IMR-90 (cell line): Measurements from ENCODE around the gene OR7A10. TPM values are rescaled to one million over a fixed set of nuclear protein-coding genes. Genes with fewer than 3 reads are reported as not detected.

Experiments
- ATAC-seq: fragments of 200-7000 bp; cut with Tn5 transposase; 2 replicates; pipeline ENCODE4 v1.9.1; 2020; ENCODE audit warnings: low read depth, mild to moderate bottlenecking, moderate library complexity
- BruUV-seq: library from RNA; stranded (reverse); fragments of 400-500 nt; replicated peaks from 2 replicates; lab custom pipeline; 2021; lab: Mats Ljungman, UMichigan
- CTCF ChIA-PET: fragments of 300-600 bp; formaldehyde crosslinking; extraction: SDS; loops from one replicate; lab custom pipeline; 2021; ENCODE audit warnings: antibody characterized with exemption; lab: Yijun Ruan, JAX
- POLR2A ChIA-PET: fragments of 300-600 bp; sonication (Branson Sonifier 250); formaldehyde crosslinking; loops from one replicate; lab custom pipeline; 2022; ENCODE audit warnings: antibody characterized with exemption; ENCODE audit not compliant: unreplicated experiment; lab: Charles Lee
- DNase-seq: peaks from one replicate; pipeline ENCODE4 v3.0.0; 2013
- H2AFZ ChIP-seq: replicated peaks from 2 replicates; pipeline ENCODE3; 2013; ENCODE audit warnings: low read length, mild to moderate bottlenecking; ENCODE audit not compliant: poor library complexity
- H2AK5ac ChIP-seq: 2 replicates; pipeline ENCODE4 v1.6.1; 2013; ENCODE audit warnings: low read depth, low read length, inconsistent platforms
- H2AK9ac ChIP-seq: replicated peaks from 2 replicates; pipeline ENCODE3; 2013; ENCODE audit warnings: mild to moderate bottlenecking, low read depth, low read length, moderate library complexity; ENCODE audit not compliant: poor library complexity
- H2BK120ac ChIP-seq: 2 replicates; pipeline ENCODE4 v1.6.1; 2013; ENCODE audit warnings: low read depth, low read length, inconsistent platforms
- H2BK15ac ChIP-seq: 3 replicates; pipeline ENCODE4 v1.6.1; 2013; ENCODE audit warnings: low read depth, low read length, inconsistent platforms
- H2BK20ac ChIP-seq: 2 replicates; pipeline ENCODE4 v1.6.1; 2013; ENCODE audit warnings: low read depth, mild to moderate bottlenecking, inconsistent platforms, low read length, moderate library complexity
- H2BK5ac ChIP-seq: 2 replicates; pipeline ENCODE4 v1.6.1; 2013; ENCODE audit warnings: mild to moderate bottlenecking, low read depth, low read length, inconsistent platforms; ENCODE audit not compliant: poor library complexity, severe bottlenecking
- H3K14ac ChIP-seq: replicated peaks from 2 replicates; pipeline ENCODE4 v1.6.1; 2013; ENCODE audit warnings: low read depth, low read length, inconsistent platforms
- H3K18ac ChIP-seq: 2 replicates; pipeline ENCODE4 v1.6.1; 2013; ENCODE audit warnings: low read depth, low read length, control low read depth
- H3K23ac ChIP-seq: 2 replicates; pipeline ENCODE4 v1.6.1; 2013; ENCODE audit warnings: low read depth, low read length, inconsistent platforms
- H3K27ac ChIP-seq: 2 replicates; pipeline ENCODE4 v1.5.1; 2013; ENCODE audit warnings: mild to moderate bottlenecking, control low read depth, low read length; ENCODE audit not compliant: insufficient read depth
- H3K27me3 ChIP-seq: 2 replicates; pipeline ENCODE4 v1.6.1; 2013; ENCODE audit warnings: low read length; ENCODE audit not compliant: control insufficient read depth, insufficient read depth
- H3K36me3 ChIP-seq: 2 replicates; pipeline ENCODE4 v1.6.1; 2013; ENCODE audit warnings: low read length, mixed read lengths; ENCODE audit not compliant: control insufficient read depth, insufficient read depth
- H3K4ac ChIP-seq: 2 replicates; pipeline ENCODE4 v1.6.1; 2013; ENCODE audit warnings: low read depth, low read length, inconsistent platforms
- H3K4me1 ChIP-seq: 2 replicates; pipeline ENCODE4 v1.6.1; 2013; ENCODE audit warnings: low read length, mixed read lengths; ENCODE audit not compliant: control insufficient read depth, insufficient read depth
- H3K4me2 ChIP-seq: 2 replicates; pipeline ENCODE4 v1.6.1; 2013; ENCODE audit warnings: low read depth, mild to moderate bottlenecking, control low read depth, low read length, moderate library complexity
- H3K4me3 ChIP-seq: 2 replicates; pipeline ENCODE4 v1.5.1; 2013; ENCODE audit warnings: low read depth, mild to moderate bottlenecking, control low read depth, low read length, moderate library complexity; ENCODE audit not compliant: insufficient read depth
- H3K56ac ChIP-seq: 2 replicates; pipeline ENCODE4 v1.6.1; 2013; ENCODE audit warnings: low read length, inconsistent platforms; ENCODE audit not compliant: insufficient read depth; ENCODE audit errors: extremely low read depth
- H3K79me1 ChIP-seq, 2 experiments: 2 replicates each; pipeline ENCODE4 v1.6.1; 2013; ENCODE audit warnings: low read length in 2 of 2, inconsistent platforms in 1 of 2, low read depth in 1 of 2
- H3K9ac ChIP-seq: 2 replicates; pipeline ENCODE4 v1.6.1; 2013; ENCODE audit warnings: low read depth, low read length, control low read depth
- H3K9me1 ChIP-seq: 2 replicates; pipeline ENCODE4 v1.6.1; 2013; ENCODE audit warnings: low read length, inconsistent platforms; ENCODE audit not compliant: insufficient read depth
- H3K9me3 ChIP-seq: 2 replicates; pipeline ENCODE4 v1.6.1; 2013; ENCODE audit warnings: low read length; ENCODE audit not compliant: control insufficient read depth, insufficient read depth
- H4K20me1 ChIP-seq: 2 replicates; pipeline ENCODE4 v1.6.1; 2013; ENCODE audit warnings: low read length, inconsistent platforms; ENCODE audit not compliant: insufficient read depth
- H4K5ac ChIP-seq: 2 replicates; pipeline ENCODE4 v1.6.1; 2013; ENCODE audit warnings: mild to moderate bottlenecking, low read depth, low read length, control low read depth
- H4K8ac ChIP-seq, 2 experiments: 2 replicates each; pipeline ENCODE4 v1.6.1; 2013; ENCODE audit warnings: low read depth in 2 of 2, low read length in 2 of 2, control low read depth in 1 of 2, inconsistent platforms in 1 of 2
- H4K91ac ChIP-seq: 2 replicates; pipeline ENCODE4 v1.6.1; 2013; ENCODE audit warnings: low read depth, low read length, inconsistent platforms; ENCODE audit not compliant: insufficient read depth
- MAFK ChIP-seq: IDR thresholded peaks from 2 replicates; pipeline ENCODE4 v1.6.1; 2012; ENCODE audit warnings: low read depth, low read length, improper control_type of control experiment
- WGBS, 2 experiments: methylation state at CpG; one replicate each; pipeline versions ENCODE4 v1.1.5 to v1.1.7; 2013; ENCODE audit warnings: missing lambda C conversion rate in 2 of 2; ENCODE audit not compliant: insufficient read length in 1 of 2; ENCODE audit errors: extremely low coverage in 2 of 2; 5-methylcytosine and 5-hydroxymethylcytosine counted together
- dilution Hi-C: fragments of 300-500 bp; cut with HindIII; formaldehyde crosslinking; loops from one replicate; pipeline ENCODE4 v1.14.3; 2018; ENCODE audit warnings: low sequenced_read_pairs; ENCODE audit not compliant: unreplicated experiment
- in situ Hi-C: fragments of 300-500 bp; cut with MboI; formaldehyde crosslinking; loops from 3 replicates; pipeline ENCODE4 v1.14.3; 2019; ENCODE audit warnings: low sequenced_read_pairs, inconsistent platforms, mixed read lengths
- intact Hi-C: fragments of 100-400 bp; cut with micrococcal nuclease; formaldehyde crosslinking; loops from 2 replicates; pipeline ENCODE4 v1.10.0; 2022
- polyA plus RNA-seq, 3 experiments: library from polyadenylated mRNA; depleted of rRNA; stranded (reverse); fragments of >200 nt; gene quantifications; 2 replicates each; pipeline ENCODE4 v1.2.3, GENCODE V29; 2012; ENCODE audit warnings: low replicate concordance in 1 of 3
- total RNA-seq: library from RNA; depleted of rRNA; stranded (reverse); fragments of >200 nt; gene quantifications from 2 replicates; pipeline ENCODE4 v1.2.3, GENCODE V29; 2012
- TF ChIP-seq, protein P1 (sequence below): conservative IDR thresholded peaks from 2 replicates; pipeline ENCODE4 v1.5.1; 2012; ENCODE audit warnings: mild to moderate bottlenecking, low read depth, low read length, improper control_type of control experiment

The OR7A10 gene
- total and polyA plus RNA-seq, 2 of the 4 experiments (the other 2 are of a cell fraction): not detected

DNA sequence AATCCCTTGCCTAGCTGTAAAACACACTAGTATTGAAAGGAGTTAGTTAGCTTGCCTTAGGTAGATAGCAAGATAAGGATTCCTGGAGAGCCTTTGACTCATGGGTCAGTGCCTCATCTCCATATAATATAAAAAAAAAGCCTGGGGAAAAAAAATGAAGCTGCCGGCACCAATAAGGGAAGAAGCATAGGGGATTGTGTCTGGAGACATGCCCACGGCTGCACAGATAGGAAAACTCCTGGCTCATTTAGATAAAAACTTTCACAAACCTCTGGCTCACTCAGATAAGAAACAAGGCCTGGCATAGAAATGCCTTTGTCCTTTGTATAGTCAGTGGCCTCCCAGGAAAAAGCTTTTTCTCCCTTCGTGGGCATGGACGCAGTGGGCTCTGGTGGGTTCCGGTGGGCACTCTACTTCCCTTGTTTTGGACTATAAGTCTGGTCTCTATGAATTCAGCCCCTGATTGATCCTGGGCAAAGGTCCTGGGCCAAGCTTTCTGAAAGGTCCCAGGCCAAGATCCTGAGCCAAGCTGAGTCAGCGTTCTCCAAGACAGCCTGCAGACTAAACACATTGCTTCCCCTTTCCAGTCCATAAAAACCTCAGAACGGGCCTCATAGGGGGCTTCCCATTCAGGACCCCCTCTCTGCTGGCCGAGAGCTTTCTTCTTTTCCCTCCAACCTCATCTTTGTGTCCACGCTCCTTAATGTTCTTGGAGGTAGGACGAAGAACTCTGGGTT lies 42.1 kb upstream of the OR7A10 start:
- Histone ChIP-seq H3K23ac (no peak overlapping the region), H4K20me1 (no peaks in the 10 kb centered on the region), H3K4me3 (no peak overlapping the region), H2AK9ac (no peak overlapping the region), H3K27me3 (no peaks in the 10 kb centered on the region), H2AFZ (no peak overlapping the region), H3K79me1 (no peaks in the 10 kb centered on the region), H2BK5ac (no peak overlapping the region), H4K5ac (no peak overlapping the region), H3K4ac (no peak overlapping the region), H3K9me1 (no peaks in the 10 kb centered on the region), H3K4me1 (no peaks in the 10 kb centered on the region), H3K56ac (no peak overlapping the region), H4K91ac (no peak overlapping the region), H2BK15ac (no peak overlapping the region), H2BK120ac (no peak overlapping the region), H3K36me3 (no peaks in the 10 kb centered on the region), H3K9ac (no peak overlapping the region), H2AK5ac (no peak overlapping the region), H3K4me2 (no peak overlapping the region), H3K9me3 (no peaks in the 10 kb centered on the region), H2BK20ac (no peak overlapping the region), H3K18ac (no peak overlapping the region), H3K27ac (no peak overlapping the region), H3K14ac (no peak overlapping the region), H4K8ac (no peak overlapping the region)
- intact Hi-C loops: no loop called here
- WGBS, 2 experiments: no CpG with 5 or more reads among the region's 10 CpGs
- dilution Hi-C loops: no loop called here
- ChIA-PET POLR2A (no interaction called here), CTCF (no interaction called here)
- BruUV-seq: no TSS peak
- peak; percentile 60 for TF ChIP-seq MAFK
- TF ChIP-seq, protein P1, sequence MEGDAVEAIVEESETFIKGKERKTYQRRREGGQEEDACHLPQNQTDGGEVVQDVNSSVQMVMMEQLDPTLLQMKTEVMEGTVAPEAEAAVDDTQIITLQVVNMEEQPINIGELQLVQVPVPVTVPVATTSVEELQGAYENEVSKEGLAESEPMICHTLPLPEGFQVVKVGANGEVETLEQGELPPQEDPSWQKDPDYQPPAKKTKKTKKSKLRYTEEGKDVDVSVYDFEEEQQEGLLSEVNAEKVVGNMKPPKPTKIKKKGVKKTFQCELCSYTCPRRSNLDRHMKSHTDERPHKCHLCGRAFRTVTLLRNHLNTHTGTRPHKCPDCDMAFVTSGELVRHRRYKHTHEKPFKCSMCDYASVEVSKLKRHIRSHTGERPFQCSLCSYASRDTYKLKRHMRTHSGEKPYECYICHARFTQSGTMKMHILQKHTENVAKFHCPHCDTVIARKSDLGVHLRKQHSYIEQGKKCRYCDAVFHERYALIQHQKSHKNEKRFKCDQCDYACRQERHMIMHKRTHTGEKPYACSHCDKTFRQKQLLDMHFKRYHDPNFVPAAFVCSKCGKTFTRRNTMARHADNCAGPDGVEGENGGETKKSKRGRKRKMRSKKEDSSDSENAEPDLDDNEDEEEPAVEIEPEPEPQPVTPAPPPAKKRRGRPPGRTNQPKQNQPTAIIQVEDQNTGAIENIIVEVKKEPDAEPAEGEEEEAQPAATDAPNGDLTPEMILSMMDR: no peak
- in situ Hi-C loops: loop anchor here (25.0 kb wide), 1 partner anchor 304 kb away; the partner anchor contains the start of gene CLEC17A
- DNase-seq: no peak
- ATAC-seq: no peak
